GM18907 (cell line): ENCODE data around the gene DOCK6.

Source experiments
- ATAC-seq: cut with Tn5 transposase; IDR thresholded peaks from one replicate; pipeline ENCODE4 v1.9.1; 2021; ENCODE audit warnings: mild to moderate bottlenecking, moderate library complexity; ENCODE audit not compliant: unreplicated experiment

The DOCK6 gene

DNA sequence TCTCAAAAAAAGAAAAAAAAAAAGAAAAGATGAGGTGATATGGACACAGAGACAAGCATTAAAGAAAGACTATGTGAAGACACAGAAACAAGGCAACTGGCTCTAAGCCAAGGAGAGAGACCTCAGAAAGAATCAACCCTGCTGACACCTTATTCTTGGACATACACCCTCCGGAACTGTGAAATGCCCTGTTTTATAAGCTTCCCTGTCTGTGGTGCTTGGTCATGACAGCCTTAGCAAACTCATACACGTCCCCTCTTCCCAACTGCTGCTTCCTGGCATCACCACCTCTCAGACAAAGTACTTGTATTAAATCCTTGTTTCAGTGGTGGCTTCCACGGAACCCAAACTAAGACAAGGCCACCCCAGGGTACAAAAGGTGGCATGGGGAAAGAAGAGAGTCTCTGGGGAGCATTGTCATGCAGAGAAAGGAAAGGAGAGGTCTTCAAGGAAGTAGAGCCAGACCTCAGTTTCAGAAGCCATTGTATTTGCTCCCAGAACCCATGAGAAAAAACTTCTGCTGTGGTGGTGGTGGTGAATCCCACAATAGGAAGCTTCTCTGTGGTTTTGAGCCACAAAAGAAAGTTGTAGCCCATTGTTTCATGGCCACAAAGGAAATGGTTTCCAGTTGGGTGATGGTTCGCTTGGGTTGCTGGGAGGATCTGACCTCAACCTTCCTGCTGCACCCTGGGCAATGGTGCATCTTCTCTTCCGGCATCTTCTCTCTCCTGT, 17.3 kb upstream of the DOCK6 start:
- no peak for ATAC-seq

DNA sequence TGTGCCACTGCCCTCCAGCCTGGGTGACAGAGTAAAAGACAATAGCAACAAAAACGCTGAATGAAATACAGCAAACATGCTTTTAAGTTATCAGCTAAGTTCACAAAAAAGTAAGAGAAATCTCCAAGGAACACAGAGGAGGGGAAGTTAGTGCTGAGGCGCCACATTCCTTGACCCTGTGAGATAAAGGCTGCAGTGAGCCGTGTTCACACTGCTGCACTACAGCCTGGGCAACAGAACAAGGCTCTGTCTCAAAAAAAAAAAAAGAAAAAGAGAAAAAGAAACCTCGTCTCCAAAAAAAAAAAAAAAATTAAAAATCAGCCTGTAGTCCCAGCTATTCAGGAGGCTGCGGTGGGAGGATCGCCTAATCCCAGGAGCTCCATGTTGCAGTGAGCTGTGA, 16.3 kb upstream of the DOCK6 start:
- no peak for ATAC-seq

- ATAC-seq, result no peak
Observed at GRCh38 chr19:11274533-11275086, 12.3 kb upstream of the DOCK6 start.

DNA sequence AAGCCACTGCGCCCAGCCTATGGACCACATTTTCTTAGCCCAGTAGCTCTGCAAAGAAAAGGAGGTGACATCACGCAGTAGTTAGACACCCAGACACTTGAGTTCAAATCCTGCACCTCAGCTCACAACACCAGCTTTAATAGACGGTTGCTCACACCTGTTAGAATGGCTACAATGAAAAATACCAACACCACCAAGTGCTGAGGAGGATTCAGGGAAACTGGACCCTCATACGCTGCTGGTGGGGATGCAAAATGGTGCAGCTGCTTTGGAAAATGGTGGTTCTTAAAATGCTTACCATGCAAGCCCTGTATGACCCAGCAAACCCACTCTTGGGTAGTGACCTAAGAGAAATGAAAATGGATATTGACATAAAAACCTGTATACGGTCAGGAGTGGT, 11.7 kb upstream of the DOCK6 start:
- ATAC-seq, result no peak

- ATAC-seq, result no peak
Observed at GRCh38 chr19:11273296-11273695, 11.0 kb upstream of the DOCK6 start.

- no peak for ATAC-seq
Observed at GRCh38 chr19:11269408-11269807, 7.1 kb upstream of the DOCK6 start.

- no peak for ATAC-seq
Observed at GRCh38 chr19:11268783-11269267, 6.5 kb upstream of the DOCK6 start.

DNA sequence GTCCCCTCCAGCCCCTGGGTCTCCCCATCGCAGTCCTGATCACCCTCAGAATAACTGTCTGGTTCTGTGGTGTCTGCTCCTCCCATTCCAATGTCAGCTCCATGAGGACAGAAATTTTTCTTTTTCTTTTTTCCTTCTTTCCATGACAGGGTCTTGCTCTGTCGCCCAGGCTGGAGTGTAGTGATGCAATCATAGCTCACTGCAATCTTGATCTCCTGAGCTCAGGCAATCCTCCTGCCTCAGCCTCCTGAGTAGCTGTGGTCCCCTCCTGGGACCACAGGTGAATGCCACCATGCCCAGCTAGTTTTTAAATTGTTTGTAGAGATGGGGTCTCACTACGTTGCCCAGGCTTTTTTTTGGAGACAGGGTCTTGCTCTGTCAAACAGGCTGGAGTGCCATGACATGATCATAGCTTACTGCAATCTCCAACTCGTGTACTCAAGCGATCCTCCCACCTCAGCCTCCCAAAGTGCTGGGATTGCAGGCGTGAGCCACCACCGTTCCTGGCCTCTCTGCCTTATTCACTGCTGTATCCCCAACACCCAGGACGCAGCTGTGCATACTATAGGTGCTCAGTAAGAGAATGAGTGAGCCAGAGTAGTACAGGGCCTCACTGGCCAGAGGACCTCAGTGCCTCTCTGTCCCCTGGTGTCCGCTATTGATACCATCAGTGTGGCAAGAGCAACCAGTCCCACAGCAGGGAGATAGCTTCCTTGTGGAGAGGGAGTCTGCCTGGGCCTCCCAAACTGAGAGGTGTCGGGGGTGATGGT, 5.2 kb upstream of the DOCK6 start:
- ATAC-seq, result no peak

DNA sequence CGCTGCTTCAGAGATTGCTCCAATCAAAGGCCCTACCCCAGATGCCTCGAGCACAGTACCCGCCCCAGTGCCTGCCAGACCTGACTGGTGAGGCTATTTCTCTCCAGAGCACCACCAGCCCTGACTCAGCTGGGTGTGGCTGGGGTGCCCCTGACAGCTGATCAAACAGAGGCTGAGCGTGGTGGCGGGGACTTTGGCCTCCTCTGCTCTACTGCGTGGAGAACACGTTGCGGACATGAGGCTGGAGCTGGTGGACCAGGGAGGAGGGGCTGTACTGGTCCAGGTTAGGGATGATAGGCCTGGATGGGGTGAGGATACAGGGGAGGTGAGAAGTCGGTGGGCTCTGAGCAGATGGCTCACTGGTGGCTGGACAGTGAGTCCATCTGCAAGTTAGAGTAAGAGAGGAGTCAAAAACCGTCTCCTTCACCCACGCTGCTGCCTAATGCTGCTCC, 3.5 kb upstream of the DOCK6 start:
- no peak for ATAC-seq

DNA sequence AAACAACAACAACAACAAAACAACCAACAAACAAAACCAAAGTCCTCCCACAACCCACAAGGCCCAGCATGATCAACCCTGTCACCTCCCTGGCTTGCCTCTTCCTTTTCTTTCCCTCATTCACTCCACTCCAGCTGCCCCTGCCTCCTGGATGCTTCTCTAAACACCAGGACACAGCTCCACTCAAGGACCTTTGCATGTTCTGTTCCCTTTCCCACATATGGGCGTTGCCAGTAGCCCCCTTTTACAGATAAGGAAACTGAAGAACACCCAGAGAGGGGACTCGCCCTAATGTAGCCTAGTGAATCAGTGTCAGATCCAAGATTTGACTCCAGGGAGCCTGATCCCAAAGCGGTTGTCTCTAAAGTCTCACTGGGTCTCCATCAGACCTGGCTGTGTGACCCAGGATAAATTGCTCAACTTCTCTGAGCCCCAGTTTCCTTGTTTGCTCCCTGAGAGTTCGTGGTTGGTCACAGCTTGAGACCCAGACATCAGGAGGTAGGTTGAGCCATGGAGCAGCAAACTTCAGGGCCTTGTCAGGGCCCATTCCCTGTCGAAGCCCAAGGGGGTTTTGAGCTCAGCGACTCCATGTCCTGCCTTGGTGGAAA, 3.0 kb upstream of the DOCK6 start:
- no peak for ATAC-seq

DNA sequence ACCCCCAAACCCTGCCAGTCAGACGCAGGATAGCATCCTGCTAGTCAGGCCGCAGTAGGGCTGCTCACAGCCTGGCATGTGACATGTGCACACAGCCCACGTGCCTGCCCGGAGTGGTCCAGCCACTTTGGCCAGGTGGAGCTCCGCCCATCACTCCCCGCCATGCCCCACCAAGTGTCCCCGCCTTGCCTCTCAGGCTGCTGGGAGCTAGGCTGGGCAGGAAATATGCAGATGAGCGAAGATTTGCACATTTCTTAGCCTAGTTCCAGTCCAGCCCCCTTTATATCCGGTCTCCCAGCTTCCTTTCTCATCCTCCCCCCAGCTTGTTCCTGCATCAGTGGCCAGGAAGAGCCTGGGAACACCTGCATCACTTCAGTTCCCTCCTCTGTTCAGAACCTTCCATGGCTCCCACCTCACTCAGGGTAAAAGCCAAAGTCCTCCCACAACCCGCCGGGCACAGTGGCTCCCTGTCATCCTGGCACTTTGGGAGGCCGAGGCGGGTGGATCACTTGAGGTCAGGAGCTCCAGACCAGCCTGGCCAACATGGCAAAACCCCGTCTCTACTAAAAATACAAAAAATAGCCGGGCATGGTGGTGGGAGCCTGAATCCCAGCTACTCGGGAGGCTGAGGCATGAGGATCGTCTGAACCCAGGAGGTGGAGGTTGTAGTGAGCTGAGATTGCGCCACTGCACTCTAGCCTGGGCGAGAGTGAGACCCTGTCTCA, 2.3 kb upstream of the DOCK6 start:
- ATAC-seq, result no peak

- ATAC-seq, result no peak
Observed at GRCh38 chr19:11263726-11264125, 1.4 kb upstream of the DOCK6 start.

DNA sequence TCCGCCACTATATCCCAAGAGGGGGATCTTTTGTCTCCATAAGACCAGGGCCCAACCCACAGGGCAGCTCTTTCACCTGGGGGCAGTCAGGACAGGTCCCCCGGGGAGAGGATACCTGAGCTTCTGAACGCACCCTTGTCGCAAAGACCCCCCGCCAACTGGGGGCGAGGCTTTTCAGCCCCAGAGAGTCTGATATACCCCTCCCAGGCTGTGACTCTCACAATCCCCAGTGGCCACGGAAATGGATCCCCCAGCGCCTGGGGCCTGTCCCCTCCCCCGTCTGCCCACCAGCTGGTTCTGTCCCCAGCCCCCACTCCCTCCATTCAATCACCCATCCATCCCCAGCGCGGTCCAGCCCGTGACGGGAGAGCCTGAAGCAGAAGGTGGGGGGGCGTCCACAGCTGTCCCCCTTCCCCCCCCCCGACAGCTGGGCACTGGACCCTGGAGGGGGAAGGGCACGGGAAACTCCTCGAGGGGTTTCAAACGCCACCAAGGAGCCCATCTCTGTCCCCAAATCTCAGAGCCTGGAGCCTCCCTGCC, 823 bp downstream of the DOCK6 start:
- no peak for ATAC-seq

DNA sequence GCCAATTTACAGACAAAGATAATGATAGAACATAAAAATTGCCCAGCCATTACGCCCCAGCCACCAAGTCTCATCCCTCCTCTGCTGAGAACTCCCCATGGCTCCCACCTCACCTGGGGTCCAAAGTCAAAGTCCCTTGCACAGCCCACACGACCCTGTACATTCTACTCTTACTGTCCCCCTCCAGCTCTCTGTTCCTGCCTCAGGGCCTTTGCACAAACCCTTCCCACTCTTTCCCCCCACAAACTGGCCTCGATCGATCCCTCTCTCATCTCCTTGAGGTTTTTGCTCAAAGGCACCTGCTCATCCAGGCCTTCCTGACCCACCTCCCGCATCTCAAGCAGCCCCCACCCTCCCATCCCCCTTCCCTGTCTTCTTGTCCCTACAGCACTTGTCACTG, 1.3 kb downstream of the DOCK6 start:
- ATAC-seq, result no peak

DNA sequence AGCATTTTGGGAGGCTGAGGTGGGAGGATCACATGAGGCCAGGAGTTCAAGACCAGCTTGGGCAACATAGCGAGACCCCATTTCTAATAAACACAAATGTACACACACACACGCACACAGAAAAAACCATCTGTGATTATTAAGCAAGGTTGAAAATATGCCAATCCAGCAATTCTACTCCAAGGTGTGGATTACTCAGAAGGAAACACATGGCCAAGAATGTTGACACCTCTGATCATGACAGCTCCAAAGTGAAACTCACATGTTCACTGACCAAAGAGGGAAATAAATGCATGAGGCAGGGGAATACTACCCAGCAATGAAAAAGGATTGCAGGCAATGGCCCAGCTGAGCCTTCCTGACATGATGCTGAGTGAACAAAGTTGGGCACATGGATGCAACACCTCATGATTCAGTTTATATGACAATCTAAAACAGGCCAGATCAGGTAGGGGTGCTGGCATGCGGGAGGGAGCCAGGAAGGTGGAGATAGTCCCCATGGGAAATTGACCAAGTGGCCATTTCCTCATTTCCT, 4.4 kb downstream of the DOCK6 start:
- no peak for ATAC-seq

DNA sequence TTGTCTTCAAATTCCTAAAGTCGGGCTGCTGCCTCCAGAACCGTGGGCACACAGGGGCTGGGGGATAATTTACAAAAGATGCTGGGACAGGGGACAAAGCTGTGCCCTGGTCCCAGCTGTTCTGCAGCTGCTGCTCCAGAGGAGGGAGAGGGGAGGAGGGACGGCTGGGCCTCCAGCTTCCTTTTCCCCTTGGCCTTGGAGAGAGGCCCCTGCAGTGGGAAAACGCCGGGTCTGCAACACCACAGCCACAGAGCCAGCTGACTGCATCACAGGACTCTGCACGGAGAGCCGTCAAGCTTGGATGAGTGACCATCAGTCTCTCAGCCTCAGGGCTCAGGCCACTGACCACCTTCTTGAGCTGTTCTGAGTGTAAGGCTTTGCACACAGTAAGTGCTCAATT, 6.1 kb downstream of the DOCK6 start:
- ATAC-seq, result no peak

DNA sequence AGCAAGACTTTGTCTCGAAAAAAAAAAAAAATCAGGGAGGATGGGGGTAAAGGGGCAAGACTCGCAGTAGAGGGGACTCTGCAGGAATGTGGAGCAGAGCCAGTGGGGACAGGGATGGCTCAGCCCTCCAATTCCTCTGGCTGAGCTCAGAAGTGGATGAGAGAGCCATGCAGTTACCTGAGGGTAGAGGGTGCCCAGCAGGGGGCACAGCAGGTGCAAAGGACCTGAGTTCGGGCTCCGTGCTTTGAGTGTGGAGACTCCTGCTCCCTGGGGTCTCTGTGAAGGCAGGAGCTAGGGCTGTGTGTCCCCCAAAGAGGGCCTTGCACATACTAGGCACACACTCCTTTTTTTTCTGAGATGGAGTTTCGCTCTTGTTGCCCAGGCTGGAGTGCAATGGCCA, 7.7 kb downstream of the DOCK6 start:
- no peak for ATAC-seq

DNA sequence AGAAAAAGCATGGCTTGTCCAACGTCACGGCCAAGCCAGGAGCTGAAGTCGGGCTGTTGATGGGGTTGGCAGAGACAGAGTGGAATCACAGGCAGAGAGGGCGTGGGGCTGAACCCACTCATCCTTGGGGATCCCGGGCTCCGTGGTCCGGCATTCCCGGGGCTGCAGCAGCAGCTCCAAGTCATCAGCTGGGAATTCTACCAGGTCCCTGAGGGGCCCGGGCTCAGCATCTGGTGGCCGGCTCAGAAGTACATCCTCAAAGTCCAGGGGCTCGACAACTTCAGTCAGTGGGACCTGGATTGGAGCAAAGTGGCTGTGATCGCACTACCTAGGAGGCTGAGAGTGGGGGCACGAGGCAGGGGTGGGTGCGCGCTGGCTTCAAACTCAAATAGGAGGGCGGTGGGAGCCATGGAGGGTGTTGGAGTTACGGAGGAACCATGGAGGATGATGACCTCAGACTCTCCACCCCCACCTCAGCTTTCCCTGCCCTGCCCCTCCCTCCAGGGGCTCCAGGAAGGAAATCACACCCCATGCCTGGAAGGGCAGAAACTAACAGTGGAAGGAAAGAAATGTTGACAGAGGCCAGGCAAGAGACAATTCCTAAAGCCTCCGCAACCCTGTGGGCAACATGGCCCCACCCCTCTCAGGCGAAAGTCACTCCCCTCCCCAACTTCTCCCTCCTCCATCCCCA, 9.5 kb downstream of the DOCK6 start:
- no peak for ATAC-seq

DNA sequence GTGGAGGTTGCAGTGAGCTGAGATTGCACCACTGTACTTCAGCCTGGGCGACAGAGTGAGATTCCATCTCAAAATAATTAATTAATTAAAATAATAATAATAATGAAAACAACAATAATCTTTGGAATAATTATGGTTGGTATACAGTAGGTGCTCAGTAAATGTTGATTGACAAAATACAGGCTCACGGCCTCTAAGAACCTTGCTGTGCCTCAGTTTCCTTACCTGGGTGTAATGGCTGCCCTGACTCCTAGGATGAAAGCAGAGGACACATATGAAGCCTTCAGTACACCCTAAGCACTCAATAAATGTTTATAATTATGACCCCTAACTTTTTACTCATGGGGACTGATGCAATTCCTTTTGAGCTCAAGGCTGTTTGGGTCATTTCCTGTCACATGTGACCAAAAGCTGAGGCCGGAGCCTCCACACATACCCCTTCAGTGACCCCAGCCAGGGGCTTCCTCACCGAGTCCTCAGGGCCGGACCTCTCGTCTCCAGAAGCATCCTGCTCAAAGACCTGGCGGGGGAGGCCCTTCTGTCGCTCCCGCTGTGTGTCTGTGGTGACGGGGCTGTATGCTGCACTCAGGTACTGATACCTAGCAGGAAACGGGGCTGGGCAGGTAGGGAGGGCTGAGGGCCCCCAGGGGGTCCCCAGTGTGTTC, 10.5 kb downstream of the DOCK6 start:
- no peak for ATAC-seq
